GM23338 (cell line): Measurements from ENCODE around the gene ARF1. TPM values are rescaled to one million over a fixed set of nuclear protein-coding genes. Genes with fewer than 3 reads are reported as not detected.

Source experiments
- ATAC-seq: fragments of 200-7000 bp; cut with Tn5 transposase; 3 replicates; pipeline ENCODE4 v1.9.1; 2020
- DNase-seq: peaks from one replicate; pipeline ENCODE4 v3.0.0-alpha.2; 2015; ENCODE audit warnings: low spot score
- H2AFZ ChIP-seq: fragments of 200-600 bp; sonication (generic); 2 replicates; pipeline ENCODE4 v1.8.0; 2016; ENCODE audit warnings: antibody characterized with exemption, mild to moderate bottlenecking, moderate library complexity
- H3F3A ChIP-seq: fragments of 200-600 bp; sonication (generic); replicated peaks from 2 replicates; pipeline ENCODE4 v1.8.0; 2017; ENCODE audit warnings: antibody characterized with exemption, mixed run types, low read depth
- H3K27ac ChIP-seq: fragments of 200-600 bp; sonication (generic); 2 replicates; pipeline ENCODE4 v1.6.1; 2016; ENCODE audit warnings: low read depth
- H3K27me3 ChIP-seq: fragments of 200-600 bp; sonication (generic); 2 replicates; pipeline ENCODE4 v1.8.0; 2016; ENCODE audit warnings: mild to moderate bottlenecking, mixed run types, moderate library complexity; ENCODE audit not compliant: insufficient read depth
- H3K36me3 ChIP-seq: fragments of 200-600 bp; sonication (generic); 2 replicates; pipeline ENCODE4 v1.8.0; 2016; ENCODE audit warnings: mild to moderate bottlenecking; ENCODE audit not compliant: insufficient read depth
- H3K4me1 ChIP-seq: fragments of 200-600 bp; sonication (generic); 2 replicates; pipeline ENCODE4 v1.8.0; 2016; ENCODE audit warnings: mild to moderate bottlenecking, moderate library complexity; ENCODE audit not compliant: insufficient read depth
- H3K4me2 ChIP-seq: fragments of 200-600 bp; sonication (generic); 2 replicates; pipeline ENCODE4 v1.7.1; 2017; ENCODE audit warnings: mixed run types
- H3K4me3 ChIP-seq: fragments of 200-600 bp; sonication (generic); 2 replicates; pipeline ENCODE4 v1.6.1; 2016; ENCODE audit warnings: mixed run types
- H3K79me2 ChIP-seq: fragments of 200-600 bp; sonication (generic); replicated peaks from 2 replicates; pipeline ENCODE4 v1.8.0; 2017; ENCODE audit warnings: mild to moderate bottlenecking; ENCODE audit not compliant: insufficient read depth
- H3K9me2 ChIP-seq: fragments of 200-600 bp; sonication (generic); 2 replicates; pipeline ENCODE4 v1.8.0; 2017; ENCODE audit not compliant: insufficient read depth
- H4K20me1 ChIP-seq: fragments of 200-600 bp; sonication (generic); replicated peaks from 2 replicates; pipeline ENCODE4 v1.8.0; 2017; ENCODE audit warnings: mild to moderate bottlenecking; ENCODE audit not compliant: insufficient read depth
- H3K27ac Mint-ChIP-seq: 2 replicates; pipeline ENCODE4 v1.8.0; 2020; ENCODE audit warnings: inconsistent platforms, mild to moderate bottlenecking, moderate library complexity, mixed read lengths
- H3K27me3 Mint-ChIP-seq: 3 replicates; pipeline ENCODE4 v1.8.0; 2022; ENCODE audit warnings: low read depth, mild to moderate bottlenecking, moderate library complexity, mixed read lengths, inconsistent platforms; ENCODE audit not compliant: insufficient read depth, poor library complexity
- H3K36me3 Mint-ChIP-seq: 3 replicates; pipeline ENCODE4 v1.8.0; 2021; ENCODE audit warnings: low read depth, mild to moderate bottlenecking, inconsistent platforms, moderate library complexity, mixed read lengths
- H3K4me1 Mint-ChIP-seq: 3 replicates; pipeline ENCODE4 v1.8.0; 2020; ENCODE audit warnings: mild to moderate bottlenecking, inconsistent platforms, mixed read lengths
- H3K4me3 Mint-ChIP-seq: 3 replicates; pipeline ENCODE4 v1.8.0; 2021; ENCODE audit warnings: moderate library complexity, mild to moderate bottlenecking, inconsistent platforms, mixed read lengths
- H3K9me3 Mint-ChIP-seq: 3 replicates; pipeline ENCODE4 v1.8.0; 2020; ENCODE audit warnings: moderate library complexity, mild to moderate bottlenecking, inconsistent platforms, mixed read lengths
- CREB1 ChIP-seq: fragments of 250-450 bp; sonication (Bioruptor Pico); IDR thresholded peaks from 2 replicates; pipeline ENCODE4 v1.5.0; 2020; ENCODE audit warnings: low read depth, mild to moderate bottlenecking, moderate library complexity
- CTCF ChIP-seq, 2 experiments: fragments of 200-600 bp in 1 of 2; sonication (generic) in 1 of 2; conservative IDR thresholded peaks; 2 replicates each; pipeline versions ENCODE4 v1.5.1 to v1.6.1; 2016 to 2017; ENCODE audit warnings: antibody characterized with exemption in 2 of 2, low read depth in 2 of 2, mild to moderate bottlenecking in 2 of 2, moderate library complexity in 1 of 2
- ETS1 ChIP-seq: IDR thresholded peaks from 2 replicates; pipeline ENCODE4 v1.6.1; 2016; ENCODE audit warnings: antibody characterized with exemption
- EZH2 ChIP-seq: fragments of 200-600 bp; sonication (generic); IDR thresholded peaks from one replicate; pipeline ENCODE4 v1.8.0; 2017; ENCODE audit warnings: antibody characterized with exemption, mild to moderate bottlenecking, low read depth; ENCODE audit not compliant: unreplicated experiment
- EZH2phosphoT487 ChIP-seq: fragments of 200-600 bp; sonication (generic); IDR thresholded peaks from one replicate; pipeline ENCODE4 v1.8.1; 2018; ENCODE audit warnings: antibody characterized with exemption; ENCODE audit not compliant: unreplicated experiment
- JUNB ChIP-seq: IDR thresholded peaks from one replicate; pipeline ENCODE4 v1.6.1; 2016; ENCODE audit warnings: antibody characterized with exemption; ENCODE audit not compliant: unreplicated experiment
- NANOG ChIP-seq: IDR thresholded peaks from 2 replicates; pipeline ENCODE4 v1.6.1; 2016; ENCODE audit warnings: antibody characterized with exemption, borderline replicate concordance
- POLR2AphosphoS5 ChIP-seq: IDR thresholded peaks from 2 replicates; pipeline ENCODE4 v1.6.1; 2016; ENCODE audit warnings: antibody characterized with exemption, low read depth
- REST ChIP-seq: IDR thresholded peaks from one replicate; pipeline ENCODE4 v1.6.1; 2018; ENCODE audit warnings: antibody characterized with exemption; ENCODE audit not compliant: unreplicated experiment
- STAT1 ChIP-seq: IDR thresholded peaks from one replicate; pipeline ENCODE4 v1.6.1; 2016; ENCODE audit warnings: antibody characterized with exemption; ENCODE audit not compliant: unreplicated experiment
- ZNF114 ChIP-seq: fragments of 250-450 bp; sonication (Bioruptor Pico); IDR thresholded peaks from 2 replicates; pipeline ENCODE4 v1.5.0; 2020; ENCODE audit warnings: mild to moderate bottlenecking, moderate library complexity
- ZNF331 ChIP-seq: fragments of 250-450 bp; sonication (Bioruptor Pico); IDR thresholded peaks from 2 replicates; pipeline ENCODE4 v1.5.0; 2020; ENCODE audit warnings: low read depth, mild to moderate bottlenecking, moderate library complexity
- ZNF462 ChIP-seq: fragments of 250-450 bp; sonication (Bioruptor Pico); IDR thresholded peaks from 2 replicates; pipeline ENCODE4 v1.5.0; 2020; ENCODE audit warnings: mild to moderate bottlenecking, moderate library complexity
- polyA plus RNA-seq: library from polyadenylated mRNA; unstranded; fragments of >200 nt; fragmentation: Nextera tagmentation; extraction: Ambion mirVana; gene quantifications from 2 replicates; pipeline ENCODE4 v1.2.1, GENCODE V29; 2016
- total RNA-seq: library from RNA; depleted of rRNA; stranded (reverse); fragments of >200 nt; shearing (Covaris generic); gene quantifications from 2 replicates; pipeline ENCODE4 v1.2.3, GENCODE V29; 2014

Gene ARF1
- total and polyA plus RNA-seq, 2 experiments from 2014 or later = 210 to 306 TPM

GRCh38 chr1:228112617-228113016, 30.1 kb downstream of the ARF1 start:
- Mint-ChIP-seq H3K9me3 (peaks cover 22% of the 10 kb centered on the region), H3K27me3 (peaks cover 15% of the 10 kb centered on the region), H3K4me1 (peaks cover 12% of the 10 kb centered on the region), H3K27ac (no peak overlapping the region), H3K4me3 (no peak overlapping the region), H3K36me3 (peaks cover 5% of the 10 kb centered on the region; the same call in 2 of the 3 replicates)
- H3K4me3 ChIP-seq = no peak overlapping the region
- H3K4me1 ChIP-seq = peaks cover 4% of the 10 kb centered on the region; the same call in 1 of the 2 replicates
- no peaks in the 10 kb centered on the region for H3F3A ChIP-seq
- H4K20me1 ChIP-seq = no peaks in the 10 kb centered on the region; the same call in 1 of the 2 replicates
- H3K36me3 ChIP-seq = no peaks in the 10 kb centered on the region
- H3K79me2 ChIP-seq = peaks cover 8% of the 10 kb centered on the region
- H3K27ac ChIP-seq = no peak overlapping the region
- H3K4me2 ChIP-seq = no peak overlapping the region
- DNase-seq (no peak), ATAC-seq (no peak)
- H2AFZ ChIP-seq = no peak overlapping the region
- 0 out of 2 replicates have a peak, but pooled peaks cover 4% of the 10 kb centered on the region for H3K9me2 ChIP-seq
- TF ChIP-seq STAT1 (no peak), ZNF331 (CRISPR knock-in tag) (no peak), NANOG (no peak), JUNB (no peak), EZH2phosphoT487 (no peak), ETS1 (no peak), REST (no peak), ZNF114 (CRISPR knock-in tag) (no peak), CREB1 (CRISPR knock-in tag) (no peak), POLR2AphosphoS5 (no peak), CTCF (conservative IDR thresholded peaks at IDR 0.05; ENCODE audit: low read depth in 2 of 2) (no peak), ZNF462 (CRISPR knock-in tag) (no peak), EZH2 (no peak)
- H3K27me3 ChIP-seq = peaks cover 10% of the 10 kb centered on the region; the same call in 1 of the 2 replicates
